Subcutaneous abdominal adipose tissue (tissue), 5 donors: Measurements from ENCODE around the gene KIR2DL1.
"Not testable (repeated sequence)": the region's sequence is repeated elsewhere in the genome, so short reads cannot be mapped to it uniquely, and the experiment has no call there.

Experiments
- H3K27ac ChIP-seq: one replicate; pipeline ENCODE4 v1.7.0; 2013; ENCODE audit warnings: low read depth, mild to moderate bottlenecking, inconsistent platforms, low read length, moderate library complexity
- H3K27me3 ChIP-seq, 5 donors: one replicate each; pipeline ENCODE4 v1.7.0; 2013; ENCODE audit warnings: low read length in 5 of 5, inconsistent platforms in 1 of 5; ENCODE audit not compliant: control insufficient read depth in 5 of 5, insufficient read depth in 4 of 5
- H3K36me3 ChIP-seq, 5 donors: one replicate each; pipeline ENCODE4 v1.7.0; 2013; ENCODE audit warnings: low read length in 5 of 5; ENCODE audit not compliant: control insufficient read depth in 5 of 5, insufficient read depth in 5 of 5
- H3K4me1 ChIP-seq, 5 donors: one replicate each; pipeline ENCODE4 v1.7.0; 2013; ENCODE audit warnings: low read length in 5 of 5, mild to moderate bottlenecking in 3 of 5, moderate library complexity in 1 of 5; ENCODE audit not compliant: control insufficient read depth in 5 of 5, insufficient read depth in 5 of 5
- H3K4me3 ChIP-seq, 5 donors: one replicate each; pipeline ENCODE4 v1.7.0; 2013; ENCODE audit warnings: low read length in 5 of 5, low read depth in 1 of 5
- H3K9ac ChIP-seq, 5 donors: one replicate each; pipeline ENCODE4 v1.7.0; 2013; ENCODE audit warnings: low read length in 5 of 5, mild to moderate bottlenecking in 4 of 5, moderate library complexity in 3 of 5
- H3K9me3 ChIP-seq, 5 donors: one replicate each; pipeline ENCODE4 v1.7.0; 2013; ENCODE audit warnings: low read length in 5 of 5; ENCODE audit not compliant: control insufficient read depth in 5 of 5
- donor health status: healthy.
- donor health status: healthy.
- donor health status: healthy.
- donor health status: healthy.
- donor health status: healthy.

The KIR2DL1 gene

GRCh38 chr19:54817670-54818536, 48.3 kb downstream of the KIR2DL1 start:
- Histone ChIP-seq H3K9ac (no peak overlapping the region), H3K27me3 (peaks cover 0 to 7% (median 0%) of the 10 kb centered on the region in 5 donors), H3K4me3 (no peak overlapping the region), H3K9me3 (peaks cover 0 to 3% (median 0%) of the 10 kb centered on the region in 5 donors), H3K4me1 (no peaks in the 10 kb centered on the region), H3K27ac (no peak overlapping the region), H3K36me3 (no peaks in the 10 kb centered on the region)

- not testable (repeated sequence) for H3K36me3 ChIP-seq, H3K27me3 ChIP-seq, H3K4me3 ChIP-seq, H3K9ac ChIP-seq, H3K27ac ChIP-seq, H3K4me1 ChIP-seq, H3K9me3 ChIP-seq
These were observed 54.8 kb downstream of the KIR2DL1 start for GRCh38 chr19:54824416-54824815.

GRCh38 chr19:54825326-54825725, 55.7 kb downstream of the KIR2DL1 start:
- not testable (repeated sequence) for H3K4me3 ChIP-seq, H3K9ac ChIP-seq, H3K4me1 ChIP-seq, H3K27ac ChIP-seq, H3K36me3 ChIP-seq, H3K9me3 ChIP-seq, H3K27me3 ChIP-seq

GRCh38 chr19:54828064-54828463, 58.5 kb downstream of the KIR2DL1 start:
- H3K27ac ChIP-seq, H3K4me3 ChIP-seq, H3K36me3 ChIP-seq, H3K9me3 ChIP-seq, H3K9ac ChIP-seq, H3K4me1 ChIP-seq, H3K27me3 ChIP-seq: not testable (repeated sequence)

- not testable (repeated sequence) for H3K36me3 ChIP-seq, H3K27ac ChIP-seq, H3K4me3 ChIP-seq, H3K27me3 ChIP-seq, H3K9ac ChIP-seq, H3K9me3 ChIP-seq, H3K4me1 ChIP-seq
These were observed 62.9 kb downstream of the KIR2DL1 start, which contains the start of gene KIR2DS4 for GRCh38 chr19:54832496-54832895. TSS of gene KIR2DS4 (plus strand) at chr19:54832676.
